ENCODE results near the gene PTDSS2.

Gene PTDSS2

GRCh38 chr11:533586-534395, 83.7 kb downstream of the PTDSS2 start:
- no peak for DNase-seq

GRCh38 chr11:534396-535209, 84.5 kb downstream of the PTDSS2 start:
- DNase-seq, result peak; percentile 39

GRCh38 chr11:535210-535518, 85.1 kb downstream of the PTDSS2 start:
- DNase-seq, result no peak

- peak; percentile 97 for DNase-seq
Observed at GRCh38 chr11:535519-536454, 85.7 kb downstream of the PTDSS2 start, which contains the start of gene HRAS. HRAS (minus strand) TSS chr11:535576.

- DNase-seq, result peak; percentile 92
Observed at GRCh38 chr11:536841-537621, 87.0 kb downstream of the PTDSS2 start, which contains the start of gene LRRC56. LRRC56 (plus strand) TSS chr11:537527; CDS start chr11:540685, 3,158 bp downstream.

GRCh38 chr11:537622-538430, 87.7 kb downstream of the PTDSS2 start:
- no peak for DNase-seq

- no peak for DNase-seq
Observed at GRCh38 chr11:538431-539051, 88.5 kb downstream of the PTDSS2 start.

GRCh38 chr11:539971-540481, 89.9 kb downstream of the PTDSS2 start:
- DNase-seq, result no peak
